HG02763 (cell line): ENCODE measurements around the gene ORC5.
A peak's percentile ranks its signal among the peaks of the same experiment; 100 is the strongest.
"Not testable (repeated sequence)": the region's sequence is repeated elsewhere in the genome, so short reads cannot be mapped to it uniquely, and the experiment has no call there.

Experiments used
- ATAC-seq: cut with Tn5 transposase; IDR thresholded peaks from one replicate; pipeline ENCODE4 v1.9.1; 2021; ENCODE audit warnings: mild to moderate bottlenecking, moderate library complexity; ENCODE audit not compliant: unreplicated experiment

Gene ORC5

GRCh38 chr7:104207731-104208420 lies at the start of gene ORC5:
ORC5 (minus strand) TSS chr7:104208013; CDS start chr7:104207904, 109 bp downstream.
- ATAC-seq = peak; percentile 100

GRCh38 chr7:104255616-104256015 lies 47.8 kb upstream of the ORC5 start:
- no peak for ATAC-seq

GRCh38 chr7:104255194-104255593 lies 47.4 kb upstream of the ORC5 start:
- ATAC-seq = no peak

DNA sequence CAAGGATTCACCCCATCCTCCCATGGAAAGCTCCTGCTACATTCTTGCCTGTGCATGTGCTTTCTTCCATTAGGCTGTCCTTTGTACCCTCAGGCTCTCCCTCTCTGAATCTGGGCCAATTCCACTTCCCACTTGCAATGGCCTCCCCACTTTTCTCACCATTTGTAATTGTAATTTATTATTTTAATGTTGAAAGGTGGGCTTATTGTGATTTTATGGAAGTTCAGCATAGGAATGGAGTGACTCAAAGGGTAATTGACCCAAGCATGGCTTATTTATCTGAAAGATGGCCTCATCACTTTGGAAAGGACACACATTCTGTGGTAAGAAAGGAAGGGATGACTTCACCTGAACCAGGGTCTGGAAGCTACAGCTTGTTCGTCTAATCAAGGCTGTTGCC lies 46.9 kb upstream of the ORC5 start:
- no peak for ATAC-seq

- ATAC-seq = no peak
Measured at GRCh38 chr7:104252409-104253134, 44.8 kb upstream of the ORC5 start.

- no peak for ATAC-seq
Measured at GRCh38 chr7:104242638-104243037, 34.8 kb upstream of the ORC5 start.

GRCh38 chr7:104241538-104242209 lies 33.9 kb upstream of the ORC5 start:
- no peak for ATAC-seq

GRCh38 chr7:104241135-104241534 lies 33.3 kb upstream of the ORC5 start:
- no peak for ATAC-seq

GRCh38 chr7:104240401-104240800 lies 32.6 kb upstream of the ORC5 start:
- no peak for ATAC-seq

- ATAC-seq = not testable (repeated sequence)
Measured at GRCh38 chr7:104234990-104235389, 27.2 kb upstream of the ORC5 start.

DNA sequence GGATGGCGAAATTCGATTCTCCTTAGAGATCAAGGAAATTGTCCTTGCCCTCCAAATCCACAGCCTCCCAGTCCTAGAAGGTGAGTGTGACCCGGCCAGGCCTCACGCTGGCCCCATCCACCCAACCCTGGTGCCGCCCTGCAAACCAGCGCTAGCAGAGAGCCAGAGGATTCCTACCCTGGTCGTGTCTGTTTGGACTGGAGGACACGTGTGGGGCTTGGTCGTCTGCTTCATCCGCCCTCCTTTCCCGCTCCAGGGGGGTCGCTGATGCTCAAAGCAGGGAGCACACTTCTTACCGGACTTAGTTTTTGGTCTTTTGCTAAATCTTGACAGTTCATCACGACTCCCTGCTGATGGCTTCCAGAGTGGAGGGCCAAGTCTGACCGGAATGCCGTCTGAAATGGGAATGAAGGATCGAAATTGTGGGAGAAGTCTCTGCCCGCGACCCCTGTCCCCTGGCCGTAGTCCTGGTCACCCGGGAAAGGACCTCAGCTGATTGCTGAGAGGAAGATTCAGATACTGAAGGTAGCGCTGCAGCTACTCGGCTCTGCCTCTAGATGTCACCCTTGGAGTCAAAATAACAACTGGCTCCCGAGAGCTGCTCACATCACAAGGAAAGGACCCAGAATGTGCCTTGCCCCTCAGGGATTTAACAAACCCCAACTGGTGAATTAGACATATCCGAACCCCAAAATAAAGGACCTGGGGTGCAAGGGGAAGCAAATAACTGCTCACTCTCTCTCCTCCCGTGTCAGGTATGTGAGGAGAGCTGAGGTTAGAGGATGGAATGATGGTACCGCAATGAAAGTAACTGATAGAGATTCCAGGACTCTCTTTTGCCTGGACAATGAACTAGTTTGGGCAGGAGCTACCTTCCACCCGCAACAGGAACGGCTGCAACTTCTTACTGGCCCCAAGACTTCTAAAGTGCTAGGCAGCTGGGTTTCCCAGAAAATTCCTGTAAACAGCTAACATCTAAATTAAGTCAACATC lies 23.5 kb upstream of the ORC5 start:
- peak; percentile 93 for ATAC-seq

GRCh38 chr7:104230606-104231005 lies 22.8 kb upstream of the ORC5 start:
- no peak for ATAC-seq

DNA sequence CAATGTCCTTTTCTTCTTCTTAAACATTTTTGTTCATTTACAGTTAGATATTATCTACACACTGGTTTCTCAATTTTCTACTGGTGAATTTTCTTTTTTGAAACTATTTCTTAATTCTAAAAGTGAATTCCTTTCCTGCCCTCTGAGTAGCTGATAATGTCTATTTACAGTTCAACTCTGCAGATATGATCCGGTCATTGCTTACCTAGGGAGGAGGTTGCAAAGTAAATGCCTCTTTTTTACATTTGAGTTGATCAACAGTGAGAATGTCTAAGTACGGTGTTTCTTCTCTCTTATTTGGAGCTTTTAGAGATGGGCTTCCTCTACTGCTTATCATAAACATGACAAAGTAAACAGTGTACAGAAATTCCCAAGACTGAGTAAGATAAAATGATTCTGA lies 20.6 kb upstream of the ORC5 start:
- ATAC-seq = no peak

DNA sequence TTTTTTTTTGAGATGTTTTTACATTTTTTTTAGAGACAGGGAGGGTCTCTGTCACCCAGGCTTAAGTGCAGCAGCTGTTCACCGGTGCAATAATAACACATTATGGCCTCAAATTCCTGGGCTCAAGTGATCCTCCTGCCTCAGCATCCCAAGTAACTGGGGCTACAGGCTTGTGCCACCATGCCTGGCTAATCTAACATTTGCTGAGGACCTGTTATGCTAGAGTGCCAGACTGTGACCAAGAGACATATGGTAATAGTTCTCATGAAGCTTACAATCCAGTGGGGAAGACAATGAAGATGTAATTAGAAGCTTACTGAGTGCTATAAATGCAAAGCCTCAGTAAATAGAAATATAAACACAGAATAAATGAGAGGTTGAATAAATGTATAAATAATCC lies 17.6 kb upstream of the ORC5 start:
- no peak for ATAC-seq

- ATAC-seq = no peak
Measured at GRCh38 chr7:104217620-104218019, 9.8 kb upstream of the ORC5 start.

GRCh38 chr7:104209063-104209462 lies 1.2 kb upstream of the ORC5 start:
- no peak for ATAC-seq

DNA sequence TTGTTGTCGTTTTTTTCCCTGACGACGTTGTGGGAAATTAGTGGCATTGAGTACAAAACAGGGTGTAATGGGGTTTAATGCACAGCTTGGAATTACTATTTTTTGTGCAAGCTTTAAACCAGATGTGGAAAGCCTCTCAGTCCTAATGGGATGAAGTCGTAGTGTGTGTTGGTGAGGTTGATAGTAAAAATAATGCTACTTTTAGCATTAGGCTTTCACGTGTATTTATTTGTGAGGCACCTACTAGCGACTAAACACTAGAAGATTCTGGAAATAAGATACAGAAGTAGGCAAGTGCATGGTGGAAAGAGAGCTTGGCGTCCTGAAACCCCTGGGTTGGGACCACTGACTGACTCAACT lies 588 bp upstream of the ORC5 start:
- ATAC-seq = no peak

GRCh38 chr7:104207348-104207730 lies 474 bp downstream of the ORC5 start:
- ATAC-seq = peak; percentile 26

GRCh38 chr7:104206841-104207240 lies 972 bp downstream of the ORC5 start:
- ATAC-seq = no peak

DNA sequence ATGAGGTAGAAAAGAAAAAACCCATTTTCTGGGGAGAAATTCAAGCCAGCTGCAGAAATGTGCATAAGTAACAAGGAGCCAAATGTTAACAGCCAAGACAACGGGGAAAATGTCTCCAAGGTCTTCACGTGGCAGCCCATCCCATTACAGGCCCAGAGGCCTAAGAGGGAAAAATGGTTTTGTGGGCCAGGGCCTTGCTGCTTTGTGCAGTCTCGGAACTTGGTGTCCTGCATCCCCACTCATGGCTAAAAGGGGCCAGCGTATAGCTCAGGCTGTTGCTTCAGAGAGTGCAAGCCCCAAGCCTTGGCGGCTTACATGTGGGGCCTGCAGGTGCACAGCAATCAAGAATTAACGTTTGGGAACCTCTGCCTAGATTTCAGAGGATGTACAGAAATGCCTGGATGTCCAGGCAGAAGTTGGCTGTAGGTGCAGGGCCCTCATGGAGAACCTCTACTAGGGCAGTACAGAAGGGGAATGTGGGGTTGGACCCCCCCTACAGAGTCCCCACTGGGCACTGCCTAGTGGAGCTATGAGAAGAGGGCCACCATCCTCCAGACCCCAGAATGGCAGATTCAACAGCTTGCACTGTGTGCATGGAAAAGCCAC lies 9.0 kb downstream of the ORC5 start:
- ATAC-seq = no peak
